HG03378 (cell line): ENCODE results near the gene EPS8L1.

Experiments used
- ATAC-seq: cut with Tn5 transposase; IDR thresholded peaks from one replicate; pipeline ENCODE4 v1.9.1; 2021; ENCODE audit warnings: mild to moderate bottlenecking, moderate library complexity; ENCODE audit not compliant: unreplicated experiment

EPS8L1 gene

GRCh38 chr19:55113570-55114039, 37.9 kb downstream of the EPS8L1 start:
- no peak for ATAC-seq

GRCh38 chr19:55114566-55115145, 39.0 kb downstream of the EPS8L1 start:
- no peak for ATAC-seq

GRCh38 chr19:55115446-55116065, 39.9 kb downstream of the EPS8L1 start:
- no peak for ATAC-seq

- no peak for ATAC-seq
These were observed 40.7 kb downstream of the EPS8L1 start for GRCh38 chr19:55116232-55116858.

GRCh38 chr19:55116859-55117662, 41.4 kb downstream of the EPS8L1 start, which contains the start of gene PPP1R12C:
PPP1R12C (minus strand) TSS chr19:55117637; CDS start chr19:55117543, 94 bp downstream.
- no peak for ATAC-seq

GRCh38 chr19:55117663-55118391, 42.2 kb downstream of the EPS8L1 start:
- peak; percentile 80 for ATAC-seq

- no peak for ATAC-seq
These were observed 42.8 kb downstream of the EPS8L1 start for GRCh38 chr19:55118401-55118991.

GRCh38 chr19:55119053-55119452, 43.4 kb downstream of the EPS8L1 start:
- no peak for ATAC-seq

GRCh38 chr19:55131421-55131820, 55.8 kb downstream of the EPS8L1 start:
- no peak for ATAC-seq

GRCh38 chr19:55132453-55133129, 56.9 kb downstream of the EPS8L1 start:
- ATAC-seq: no peak

- no peak for ATAC-seq
These were observed 58.2 kb downstream of the EPS8L1 start for GRCh38 chr19:55133639-55134444.

GRCh38 chr19:55134736-55135135, 59.1 kb downstream of the EPS8L1 start:
- no peak for ATAC-seq

- no peak for ATAC-seq
These were observed 60.9 kb downstream of the EPS8L1 start for GRCh38 chr19:55136399-55137102.
